GM18502 (cell line): ENCODE measurements around the gene SCLT1.

Source experiments
- ATAC-seq: cut with Tn5 transposase; IDR thresholded peaks from one replicate; pipeline ENCODE4 v1.9.1; 2021; ENCODE audit warnings: mild to moderate bottlenecking; ENCODE audit not compliant: unreplicated experiment, poor library complexity

SCLT1 gene

GRCh38 chr4:128974136-128974581, 119.2 kb downstream of the SCLT1 start:
- ATAC-seq = no peak

- no peak for ATAC-seq
These were observed 120.0 kb downstream of the SCLT1 start for GRCh38 chr4:128973384-128973783.

- ATAC-seq = no peak
These were observed 131.9 kb downstream of the SCLT1 start for GRCh38 chr4:128961405-128961804.

- ATAC-seq = no peak
These were observed 135.1 kb downstream of the SCLT1 start for GRCh38 chr4:128958194-128958593.

- no peak for ATAC-seq
These were observed 135.9 kb downstream of the SCLT1 start for GRCh38 chr4:128957459-128957858.

GRCh38 chr4:128955751-128956150, 137.6 kb downstream of the SCLT1 start:
- no peak for ATAC-seq

GRCh38 chr4:128954941-128955340, 138.4 kb downstream of the SCLT1 start:
- no peak for ATAC-seq

GRCh38 chr4:128951316-128951715, 142.0 kb downstream of the SCLT1 start:
- ATAC-seq = no peak

GRCh38 chr4:128950796-128951195, 142.5 kb downstream of the SCLT1 start:
- ATAC-seq = no peak

- ATAC-seq = no peak
These were observed 146.4 kb downstream of the SCLT1 start for GRCh38 chr4:128946916-128947315.

- no peak for ATAC-seq
These were observed 150.7 kb downstream of the SCLT1 start for GRCh38 chr4:128942607-128943006.

GRCh38 chr4:128940971-128941370, 152.4 kb downstream of the SCLT1 start:
- ATAC-seq = no peak

- no peak for ATAC-seq
These were observed 163.3 kb downstream of the SCLT1 start for GRCh38 chr4:128930051-128930450.

- ATAC-seq = no peak
These were observed 168.4 kb downstream of the SCLT1 start for GRCh38 chr4:128924951-128925350.

GRCh38 chr4:128921954-128922353, 171.4 kb downstream of the SCLT1 start:
- no peak for ATAC-seq

- peak; percentile 90 for ATAC-seq
These were observed 175.6 kb downstream of the SCLT1 start for GRCh38 chr4:128917781-128918180.

GRCh38 chr4:128916832-128917231, 176.5 kb downstream of the SCLT1 start:
- ATAC-seq = peak; percentile 56

GRCh38 chr4:128915544-128915943, 177.8 kb downstream of the SCLT1 start:
- no peak for ATAC-seq

- no peak for ATAC-seq
These were observed 180.1 kb downstream of the SCLT1 start for GRCh38 chr4:128913228-128913627.

GRCh38 chr4:128908735-128909134, 184.6 kb downstream of the SCLT1 start:
- ATAC-seq = no peak

- ATAC-seq = no peak
These were observed 185.4 kb downstream of the SCLT1 start for GRCh38 chr4:128907981-128908380.

- ATAC-seq = no peak
These were observed 186.8 kb downstream of the SCLT1 start for GRCh38 chr4:128906581-128906980.

- ATAC-seq = no peak
These were observed 188.5 kb downstream of the SCLT1 start for GRCh38 chr4:128904821-128905220.
